ENCODE data around the gene LSM8. TPM values are rescaled to one million over a fixed set of nuclear protein-coding genes. Genes with fewer than 3 reads are reported as not detected.

LSM8 gene
- total and polyA plus RNA-seq, 2 donors (not counting 3 experiments of a cell fraction or from before 2014, with no cell fraction given) = 26.8 to 34.1 TPM

DNA sequence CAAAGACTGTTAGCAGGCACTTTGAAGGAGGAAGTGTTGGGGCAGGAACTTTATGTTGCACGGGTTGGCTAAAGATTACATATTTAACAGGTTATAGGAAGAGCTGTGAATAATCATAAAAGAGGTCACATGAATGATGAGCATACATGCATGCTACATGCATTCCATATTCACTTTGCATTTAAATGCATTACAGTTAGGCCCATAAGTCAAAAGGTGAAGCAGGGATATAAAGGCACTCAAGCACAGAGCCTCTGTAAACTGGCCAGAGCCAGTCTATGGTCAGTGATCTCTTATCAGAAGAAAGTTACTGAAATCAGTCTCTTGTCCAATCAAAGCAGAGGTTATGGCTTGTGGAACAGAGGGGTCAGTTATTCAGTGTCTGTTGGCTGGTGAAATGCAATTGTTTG is 33.3 kb downstream of the LSM8 start:
- intact Hi-C loops (cut with micrococcal nuclease) (no loop called here), dilution Hi-C loops (cut with MboI; ENCODE audit: extremely low pct_ligation_motif_present, low sequenced_read_pairs) (no loop called here)
- no TSS peak for BruUV-seq (replicated peaks)
- ChIA-PET CTCF (no interaction called here), POLR2A (no interaction called here)
- peaks cover 0 to 2% of the 10 kb centered on the region in 2 experiments for H3K27me3 ChIP-seq (ENCODE audit: control insufficient read depth in 2 of 2, insufficient read depth in 2 of 2, low read length in 2 of 2)
- H3K4me1 ChIP-seq (ENCODE audit: control insufficient read depth, extremely low read depth, insufficient read depth, low read length) = peaks cover 3% of the 10 kb centered on the region
- no peak overlapping the region for H3K9ac ChIP-seq (replicated peaks; ENCODE audit: extremely low read depth, insufficient read depth, low read length)
- H3K27ac ChIP-seq (ENCODE audit: insufficient read depth, low read depth, low read length) = no peak overlapping the region
- no peak overlapping the region for H3K4me2 ChIP-seq (ENCODE audit: insufficient read depth, low read length)
- DNase-seq (ENCODE audit: low read depth, low spot score) (no peak), FAIRE-seq (no peak)
- H3K79me2 ChIP-seq (ENCODE audit: control insufficient read depth, insufficient read depth, low read length) = no peaks in the 10 kb centered on the region
- no peaks in the 10 kb centered on the region for H3K36me3 ChIP-seq (ENCODE audit: control insufficient read depth in 2 of 2, extremely low read depth in 1 of 2, insufficient read depth in 2 of 2, low read length in 2 of 2)
- no peaks in the 10 kb centered on the region for H3K9me3 ChIP-seq (replicated peaks; ENCODE audit: control insufficient read depth, insufficient read depth, low read length)
- no peak overlapping the region for H2AFZ ChIP-seq (ENCODE audit: low read depth, low read length)
- H3K4me3 ChIP-seq (replicated peaks in 1 of 3; ENCODE audit: insufficient read depth in 1 of 3, low read depth in 1 of 3, low read length in 3 of 3) = no peak overlapping the region
- TF ChIP-seq POLR2A (IDR thresholded peaks at IDR 0.05; ENCODE audit: low read depth, low read length) (no peak), MYC (IDR thresholded peaks at IDR 0.05; ENCODE audit: low read depth, low read length) (no peak), EZH2 (IDR thresholded peaks at IDR 0.05; ENCODE audit: borderline replicate concordance, low read depth, low read length, severe bottlenecking) (no peak), MAX (IDR thresholded peaks at IDR 0.05; ENCODE audit: insufficient read depth, insufficient read length) (no peak)
- H3K9me1 ChIP-seq (replicated peaks; ENCODE audit: control insufficient read depth, extremely low read depth, insufficient read depth, low read length) = no peaks in the 10 kb centered on the region
- no peaks in the 10 kb centered on the region for H4K20me1 ChIP-seq (replicated peaks; ENCODE audit: control insufficient read depth, extremely low read depth, insufficient read depth, low read length)

GRCh38 chr7:118218413-118219156 is 34.6 kb downstream of the LSM8 start:
- H3K79me2 ChIP-seq (ENCODE audit: control insufficient read depth, insufficient read depth, low read length) = no peaks in the 10 kb centered on the region
- no peak for TF ChIP-seq EZH2 (IDR thresholded peaks at IDR 0.05; ENCODE audit: borderline replicate concordance, low read depth, low read length, severe bottlenecking)
- no peak for TF ChIP-seq GATA2 (IDR thresholded peaks at IDR 0.05; ENCODE audit: insufficient read depth, insufficient read length, low read depth, low read length)
- no peak for TF ChIP-seq MYC (IDR thresholded peaks at IDR 0.05; ENCODE audit: low read depth, low read length)
- intact Hi-C loops (cut with micrococcal nuclease) = no loop called here
- no peak for FAIRE-seq
- H3K4me1 ChIP-seq (ENCODE audit: control insufficient read depth, extremely low read depth, insufficient read depth, low read length) = peaks cover 3% of the 10 kb centered on the region
- POLR2A ChIA-PET = no interaction called here
- no peak overlapping the region for H2AFZ ChIP-seq (ENCODE audit: low read depth, low read length)
- H3K27me3 ChIP-seq (ENCODE audit: control insufficient read depth in 2 of 2, insufficient read depth in 2 of 2, low read length in 2 of 2) = peaks cover 0 to 2% of the 10 kb centered on the region in 2 experiments
- no TSS peak for BruUV-seq (replicated peaks)
- H3K27ac ChIP-seq (ENCODE audit: insufficient read depth, low read depth, low read length) = no peak overlapping the region
- H3K9ac ChIP-seq (replicated peaks; ENCODE audit: extremely low read depth, insufficient read depth, low read length) = no peak overlapping the region
- H3K9me3 ChIP-seq (replicated peaks; ENCODE audit: control insufficient read depth, insufficient read depth, low read length) = no peaks in the 10 kb centered on the region
- H3K9me1 ChIP-seq (replicated peaks; ENCODE audit: control insufficient read depth, extremely low read depth, insufficient read depth, low read length) = no peaks in the 10 kb centered on the region
- CTCF ChIA-PET = no interaction called here
- H3K36me3 ChIP-seq (ENCODE audit: control insufficient read depth in 2 of 2, extremely low read depth in 1 of 2, insufficient read depth in 2 of 2, low read length in 2 of 2) = no peaks in the 10 kb centered on the region
- H3K4me3 ChIP-seq (replicated peaks in 1 of 3; ENCODE audit: insufficient read depth in 1 of 3, low read depth in 1 of 3, low read length in 3 of 3) = no peak overlapping the region
- DNase-seq (ENCODE audit: low read depth, low spot score) = no peak
- H4K20me1 ChIP-seq (replicated peaks; ENCODE audit: control insufficient read depth, extremely low read depth, insufficient read depth, low read length) = no peaks in the 10 kb centered on the region
- dilution Hi-C loops (cut with MboI; ENCODE audit: extremely low pct_ligation_motif_present, low sequenced_read_pairs) = no loop called here
- H3K4me2 ChIP-seq (ENCODE audit: insufficient read depth, low read length) = no peak overlapping the region
